ENCODE results near the gene LINS1. TPM values are rescaled to one million over a fixed set of nuclear protein-coding genes. Genes with fewer than 3 reads are reported as not detected.
"Not testable (repeated sequence)": the region's sequence is repeated elsewhere in the genome, so short reads cannot be mapped to it uniquely, and the experiment has no call there.

The LINS1 gene
- total RNA-seq, 1 donor from 2014 or later = 63.6 TPM

GRCh38 chr15:100602823-100603393 lies 924 bp upstream of the LINS1 start:
- intact Hi-C loops (cut with micrococcal nuclease) = loop anchor here (1.0 to 5.0 kb wide), 10 partner anchors 30 to 1352 kb away; partner anchors contain the start of genes LRRC28 and SELENOS

GRCh38 chr15:100601617-100602063 lies 344 bp downstream of the LINS1 start:
- intact Hi-C loops (cut with micrococcal nuclease) = loop anchor here (1.0 to 5.0 kb wide), 9 partner anchors 29 to 1350 kb away; partner anchors contain the start of genes LRRC28 and SELENOS

- intact Hi-C loops (cut with micrococcal nuclease) = loop anchor here (5.0 kb wide), 1 partner anchor 676 kb away; the partner anchor contains the start of gene SELENOS
Measured at GRCh38 chr15:100601163-100601562, 821 bp downstream of the LINS1 start.

- intact Hi-C loops (cut with micrococcal nuclease) = loop anchor here (5.0 kb wide), 2 partner anchors 529 to 1054 kb away; partner anchors contain the start of gene TM2D3
Measured at GRCh38 chr15:100598655-100599054, 3.3 kb downstream of the LINS1 start.

- intact Hi-C loops (cut with micrococcal nuclease) = loop anchor here (5.0 kb wide), 2 partner anchors 529 to 1054 kb away; partner anchors contain the start of gene TM2D3
Measured at GRCh38 chr15:100597862-100598261, 4.1 kb downstream of the LINS1 start.

GRCh38 chr15:100596792-100597191 lies 5.2 kb downstream of the LINS1 start:
- intact Hi-C loops (cut with micrococcal nuclease) = loop anchor here (5.0 kb wide), 2 partner anchors 531 to 1056 kb away; partner anchors contain the start of gene TM2D3

- intact Hi-C loops (cut with micrococcal nuclease) = loop anchor here (5.0 kb wide), 2 partner anchors 531 to 1056 kb away; partner anchors contain the start of gene TM2D3
Measured at GRCh38 chr15:100595964-100596363, 6.0 kb downstream of the LINS1 start.

GRCh38 chr15:100593431-100593830 lies 8.6 kb downstream of the LINS1 start:
- intact Hi-C loops (cut with micrococcal nuclease) = no loop called here

- intact Hi-C loops (cut with micrococcal nuclease) = no loop called here
Measured at GRCh38 chr15:100592898-100593297, 9.1 kb downstream of the LINS1 start.

GRCh38 chr15:100591835-100592234 lies 10.1 kb downstream of the LINS1 start:
- intact Hi-C loops (cut with micrococcal nuclease) = no loop called here

GRCh38 chr15:100591163-100591562 lies 10.8 kb downstream of the LINS1 start:
- intact Hi-C loops (cut with micrococcal nuclease) = not testable (repeated sequence)

GRCh38 chr15:100588638-100589242 lies 13.2 kb downstream of the LINS1 start:
- intact Hi-C loops (cut with micrococcal nuclease) = no loop called here

- intact Hi-C loops (cut with micrococcal nuclease) = no loop called here
Measured at GRCh38 chr15:100580414-100580813, 21.6 kb downstream of the LINS1 start.

GRCh38 chr15:100573526-100573925 lies 28.5 kb downstream of the LINS1 start:
- intact Hi-C loops (cut with micrococcal nuclease) = loop anchor here (2.0 kb wide), 1 partner anchor 29 kb away; the partner anchor contains the start of genes ASB7 and LINS1

GRCh38 chr15:100572362-100572983 lies 29.5 kb downstream of the LINS1 start:
- intact Hi-C loops (cut with micrococcal nuclease) = loop anchor here (1.0 to 2.0 kb wide), 2 partner anchors 30 to 222 kb away; partner anchors contain the start of genes ASB7 and LINS1

GRCh38 chr15:100571592-100572167 lies 30.3 kb downstream of the LINS1 start:
- intact Hi-C loops (cut with micrococcal nuclease) = loop anchor here (1.0 to 2.0 kb wide), 2 partner anchors 31 to 221 kb away; partner anchors contain the start of genes ASB7 and LINS1

- intact Hi-C loops (cut with micrococcal nuclease) = no loop called here
Measured at GRCh38 chr15:100570735-100571313, 31.2 kb downstream of the LINS1 start.

- intact Hi-C loops (cut with micrococcal nuclease) = no loop called here
Measured at GRCh38 chr15:100570275-100570674, 31.7 kb downstream of the LINS1 start.

GRCh38 chr15:100569391-100569790 lies 32.6 kb downstream of the LINS1 start:
- intact Hi-C loops (cut with micrococcal nuclease) = no loop called here

GRCh38 chr15:100566850-100567628 lies 34.9 kb downstream of the LINS1 start:
- intact Hi-C loops (cut with micrococcal nuclease) = no loop called here
